Activated CD8-positive, alpha-beta memory T cell treated with anti-CD3 and anti-CD28 coated beads, Interleukin-2, amount 10 ng/mL, durations not matched to agents 7 days and 5 days (primary cell): ENCODE results near the gene MINDY4. TPM values are rescaled to one million over a fixed set of nuclear protein-coding genes. Genes with fewer than 3 reads are reported as not detected.
A peak's percentile ranks its signal among the peaks of the same experiment; 100 is the strongest.

ENCODE experiments used
- ATAC-seq: fragments of 150-1000 bp; cut with Tn5 transposase; one replicate; pipeline ENCODE4 v1.10.0; 2021; ENCODE audit warnings: moderate library complexity
- CTCF ChIA-PET: fragments of 350-600 bp; sonication (Branson Sonifier 250); formaldehyde crosslinking; loops from one replicate; lab custom pipeline; 2021; ENCODE audit warnings: antibody characterized with exemption; lab: Charles Lee
- DNase-seq: peaks from one replicate; pipeline ENCODE4 v3.0.0-alpha.2; 2020
- H3K27ac Mint-ChIP-seq: one replicate; pipeline ENCODE4 v1.8.0; 2021; ENCODE audit warnings: mild to moderate bottlenecking, mixed read lengths
- H3K27me3 Mint-ChIP-seq: one replicate; pipeline ENCODE4 v1.8.0; 2021; ENCODE audit warnings: mixed read lengths
- H3K36me3 Mint-ChIP-seq: one replicate; pipeline ENCODE4 v1.8.0; 2021; ENCODE audit warnings: mild to moderate bottlenecking, mixed read lengths
- H3K4me1 Mint-ChIP-seq: one replicate; pipeline ENCODE4 v1.8.0; 2021; ENCODE audit warnings: mixed read lengths
- H3K4me3 Mint-ChIP-seq: one replicate; pipeline ENCODE4 v1.8.0; 2021; ENCODE audit warnings: mild to moderate bottlenecking, moderate library complexity, mixed read lengths
- H3K9me3 Mint-ChIP-seq: one replicate; pipeline ENCODE4 v1.8.0; 2022; ENCODE audit warnings: low read depth, mixed read lengths
- total RNA-seq, 2 experiments: library from RNA; stranded (reverse); gene quantifications; one replicate each; pipeline ENCODE4 v1.2.3, GENCODE V29; 2021

Gene MINDY4
- 1 to 10 TPM; 1.1 to 1.3 TPM for total RNA-seq

- CTCF ChIA-PET, result interaction anchor here (0.9 to 1.1 kb wide), 2 partner anchors 10 to 34 kb away, joined by 3 read pairs; no protein-coding TSS in a partner anchor
- H3K27ac Mint-ChIP-seq, result peak within 1 kb of the TSS; percentile 71
- H3K4me3 Mint-ChIP-seq, result peak within 1 kb of the TSS; percentile 76
- peaks cover 6% of the 10 kb centered on the region for H3K4me1 Mint-ChIP-seq
- peak; percentile 82 for DNase-seq
- peaks cover 4% of the 10 kb centered on the region for H3K27me3 Mint-ChIP-seq
- no peaks in the 10 kb centered on the region for H3K9me3 Mint-ChIP-seq
- ATAC-seq, result peak; percentile 96
- peaks cover 2% of the 10 kb centered on the region for H3K36me3 Mint-ChIP-seq
Measured at GRCh38 chr7:30771174-30771879, at the start of gene MINDY4. TSS of gene MINDY4 (plus strand) at chr7:30771417. CDS start at chr7:30771494, 77 bp downstream.

DNA sequence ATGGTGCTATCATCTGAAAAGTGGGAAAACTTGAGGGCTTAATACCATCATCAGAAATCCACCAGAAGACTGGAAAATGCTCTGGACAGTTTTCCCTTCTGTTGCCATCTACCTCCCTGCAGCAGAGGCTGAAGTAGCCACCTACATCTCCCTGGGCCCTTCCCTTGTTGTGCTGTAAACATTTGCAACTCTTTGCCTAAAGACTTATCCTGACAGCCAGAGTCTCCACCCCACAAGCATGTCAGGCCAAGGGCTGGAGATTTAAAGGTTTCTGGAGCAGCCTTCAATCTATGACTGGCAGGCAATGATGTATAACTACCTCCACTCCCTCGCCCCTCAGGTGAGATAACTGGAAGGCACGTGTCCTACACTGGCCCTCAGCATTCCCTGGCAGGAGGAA, 49.0 kb upstream of the MINDY4 start:
- DNase-seq (no peak), ATAC-seq (no peak)
- Mint-ChIP-seq H3K9me3 (peaks cover 19% of the 10 kb centered on the region), H3K27me3 (no peaks in the 10 kb centered on the region), H3K36me3 (peaks cover 17% of the 10 kb centered on the region), H3K27ac (no peak overlapping the region), H3K4me3 (no peak overlapping the region), H3K4me1 (peaks cover 25% of the 10 kb centered on the region)
- CTCF ChIA-PET, result interaction anchor here (1.1 to 10.2 kb wide), 2 partner anchors 18 to 19 kb away, joined by 3 to 130 read pairs; no protein-coding TSS in a partner anchor

- H3K36me3 Mint-ChIP-seq, result peaks cover 15% of the 10 kb centered on the region
- CTCF ChIA-PET, result interaction anchor here (1.1 to 10.2 kb wide), 2 partner anchors 17 to 20 kb away, joined by 3 to 130 read pairs; no protein-coding TSS in a partner anchor
- H3K4me3 Mint-ChIP-seq, result no peak overlapping the region
- no peak for DNase-seq
- H3K27ac Mint-ChIP-seq, result no peak overlapping the region
- peaks cover 28% of the 10 kb centered on the region for H3K4me1 Mint-ChIP-seq
- H3K27me3 Mint-ChIP-seq, result no peaks in the 10 kb centered on the region
- peaks cover 16% of the 10 kb centered on the region for H3K9me3 Mint-ChIP-seq
- ATAC-seq, result no peak
Measured at GRCh38 chr7:30722671-30723070, 48.5 kb upstream of the MINDY4 start.

DNA sequence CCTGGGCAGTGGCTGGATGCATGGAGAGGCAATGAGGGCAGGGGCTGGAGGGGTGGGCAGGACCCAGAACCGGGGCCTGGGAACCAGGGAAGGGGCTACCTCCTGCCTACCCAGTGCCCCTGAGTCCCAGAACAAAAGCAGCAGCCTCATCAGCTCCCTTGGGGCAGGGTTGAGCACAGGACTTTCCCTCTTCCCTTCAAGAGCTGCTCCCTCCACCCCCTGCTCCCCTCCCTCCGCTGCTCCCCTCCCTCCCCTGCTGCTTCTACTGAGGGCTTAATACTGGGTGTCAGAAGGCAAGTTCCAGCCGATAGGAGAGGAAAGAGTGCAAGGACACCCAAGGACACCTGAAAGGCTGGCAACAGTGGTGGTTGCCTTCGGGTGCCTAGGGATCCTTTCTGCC, 47.4 kb upstream of the MINDY4 start:
- Mint-ChIP-seq H3K9me3 (peaks cover 6% of the 10 kb centered on the region), H3K4me3 (no peak overlapping the region), H3K4me1 (peaks cover 40% of the 10 kb centered on the region), H3K27ac (no peak overlapping the region), H3K27me3 (no peaks in the 10 kb centered on the region), H3K36me3 (peaks cover 6% of the 10 kb centered on the region)
- CTCF ChIA-PET, result interaction anchor here (10.2 kb wide), 1 partner anchor 16 kb away, joined by 130 read pairs; no protein-coding TSS in a partner anchor
- DNase-seq (no peak), ATAC-seq (no peak)

DNA sequence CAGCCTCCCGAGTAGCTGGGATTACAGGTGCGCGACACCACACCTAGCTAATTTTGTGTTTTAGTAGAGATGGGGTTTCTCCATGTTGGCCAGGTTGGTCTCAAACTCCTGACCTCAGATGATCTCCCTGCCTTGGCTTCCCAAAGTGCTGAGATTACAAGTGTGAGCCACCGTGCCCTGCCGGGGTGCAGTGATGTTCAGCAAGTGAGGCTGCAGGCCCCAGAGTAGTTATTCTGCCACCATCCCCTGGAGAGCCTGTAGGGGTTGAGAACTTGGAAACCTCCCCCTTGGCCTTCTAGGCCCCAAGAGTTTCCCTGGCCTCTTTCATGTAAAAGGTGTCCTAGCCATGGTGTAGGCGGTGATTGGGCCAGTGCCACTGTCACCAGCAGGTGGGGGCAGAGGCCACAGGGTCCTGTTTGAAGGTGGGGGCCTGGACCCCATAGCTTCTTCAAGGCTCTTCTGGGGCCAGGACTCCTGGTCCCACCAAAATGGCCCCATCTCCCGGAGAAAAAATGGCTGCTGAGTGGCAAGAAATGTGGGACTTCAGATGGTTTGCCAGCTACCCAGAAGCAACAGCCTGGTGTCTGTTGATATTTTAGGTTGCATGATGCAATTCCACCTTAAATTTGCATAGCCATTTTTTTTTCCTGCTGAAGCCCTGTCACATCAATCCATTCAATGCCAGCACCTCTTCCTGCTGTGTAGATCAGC, 44.8 kb upstream of the MINDY4 start:
- H3K9me3 Mint-ChIP-seq, result no peaks in the 10 kb centered on the region
- H3K27ac Mint-ChIP-seq, result peak overlapping the region; percentile 91
- H3K27me3 Mint-ChIP-seq, result no peaks in the 10 kb centered on the region
- peak overlapping the region; percentile 80 for H3K4me3 Mint-ChIP-seq
- CTCF ChIA-PET, result interaction anchor here (1.2 to 10.2 kb wide), 8 partner anchors 13 to 132 kb away, joined by 3 to 130 read pairs (median 4); partner anchors contain the start of genes CRHR2 and GARS1
- ATAC-seq (peak; percentile 17), DNase-seq (peak; percentile 58)
- no peaks in the 10 kb centered on the region for H3K36me3 Mint-ChIP-seq
- H3K4me1 Mint-ChIP-seq, result peaks cover 44% of the 10 kb centered on the region

- peak overlapping the region; percentile 91 for H3K27ac Mint-ChIP-seq
- no peaks in the 10 kb centered on the region for H3K27me3 Mint-ChIP-seq
- peaks cover 46% of the 10 kb centered on the region for H3K4me1 Mint-ChIP-seq
- ATAC-seq, result peak; percentile 93
- no peaks in the 10 kb centered on the region for H3K9me3 Mint-ChIP-seq
- CTCF ChIA-PET, result interaction anchor here (1.2 to 10.2 kb wide), 6 partner anchors 13 to 133 kb away, joined by 3 to 130 read pairs (median 4); partner anchors contain the start of gene GARS1
- no peaks in the 10 kb centered on the region for H3K36me3 Mint-ChIP-seq
- peak; percentile 88 for DNase-seq
- peak overlapping the region; percentile 80 for H3K4me3 Mint-ChIP-seq
Measured at GRCh38 chr7:30727061-30727945, 43.9 kb upstream of the MINDY4 start.

GRCh38 chr7:30728591-30729100, 42.6 kb upstream of the MINDY4 start:
- no peaks in the 10 kb centered on the region for H3K27me3 Mint-ChIP-seq
- no peak overlapping the region for H3K4me3 Mint-ChIP-seq
- no peaks in the 10 kb centered on the region for H3K36me3 Mint-ChIP-seq
- ATAC-seq (no peak), DNase-seq (no peak)
- CTCF ChIA-PET, result interaction anchor here (10.2 kb wide), 1 partner anchor 11 kb away, joined by 130 read pairs; no protein-coding TSS in a partner anchor
- no peaks in the 10 kb centered on the region for H3K9me3 Mint-ChIP-seq
- peaks cover 41% of the 10 kb centered on the region for H3K4me1 Mint-ChIP-seq
- H3K27ac Mint-ChIP-seq, result peak overlapping the region; percentile 91

GRCh38 chr7:30729642-30730041, 41.6 kb upstream of the MINDY4 start:
- CTCF ChIA-PET, result interaction anchor here (1.1 to 10.2 kb wide), 2 partner anchors 10 to 166 kb away, joined by 3 to 130 read pairs; no protein-coding TSS in a partner anchor

GRCh38 chr7:30730097-30730496, 41.1 kb upstream of the MINDY4 start:
- peaks cover 41% of the 10 kb centered on the region for H3K4me1 Mint-ChIP-seq
- H3K36me3 Mint-ChIP-seq, result no peaks in the 10 kb centered on the region
- H3K27ac Mint-ChIP-seq, result no peak overlapping the region
- no peak overlapping the region for H3K4me3 Mint-ChIP-seq
- no peak for ATAC-seq
- DNase-seq, result no peak
- no peaks in the 10 kb centered on the region for H3K27me3 Mint-ChIP-seq
- CTCF ChIA-PET, result interaction anchor here (1.1 to 10.2 kb wide), 2 partner anchors 10 to 166 kb away, joined by 3 to 130 read pairs; no protein-coding TSS in a partner anchor
- H3K9me3 Mint-ChIP-seq, result no peaks in the 10 kb centered on the region

More at GRCh38 chr7:30729642-30730041, 41.6 kb upstream of the MINDY4 start:
- no peaks in the 10 kb centered on the region for H3K27me3 Mint-ChIP-seq
- H3K36me3 Mint-ChIP-seq, result no peaks in the 10 kb centered on the region
- no peaks in the 10 kb centered on the region for H3K9me3 Mint-ChIP-seq
- peaks cover 41% of the 10 kb centered on the region for H3K4me1 Mint-ChIP-seq
- DNase-seq (no peak), ATAC-seq (no peak)
- no peak overlapping the region for H3K4me3 Mint-ChIP-seq
- no peak overlapping the region for H3K27ac Mint-ChIP-seq

- H3K4me1 Mint-ChIP-seq, result peaks cover 33% of the 10 kb centered on the region
- DNase-seq, result no peak
- no peak for ATAC-seq
- no peaks in the 10 kb centered on the region for H3K9me3 Mint-ChIP-seq
- H3K27ac Mint-ChIP-seq, result no peak overlapping the region
- CTCF ChIA-PET, result interaction anchor here (10.2 kb wide), 1 partner anchor 9 kb away, joined by 130 read pairs; no protein-coding TSS in a partner anchor
- H3K27me3 Mint-ChIP-seq, result no peaks in the 10 kb centered on the region
- H3K4me3 Mint-ChIP-seq, result no peak overlapping the region
- H3K36me3 Mint-ChIP-seq, result no peaks in the 10 kb centered on the region
Measured at GRCh38 chr7:30730996-30731395, 40.2 kb upstream of the MINDY4 start.

DNA sequence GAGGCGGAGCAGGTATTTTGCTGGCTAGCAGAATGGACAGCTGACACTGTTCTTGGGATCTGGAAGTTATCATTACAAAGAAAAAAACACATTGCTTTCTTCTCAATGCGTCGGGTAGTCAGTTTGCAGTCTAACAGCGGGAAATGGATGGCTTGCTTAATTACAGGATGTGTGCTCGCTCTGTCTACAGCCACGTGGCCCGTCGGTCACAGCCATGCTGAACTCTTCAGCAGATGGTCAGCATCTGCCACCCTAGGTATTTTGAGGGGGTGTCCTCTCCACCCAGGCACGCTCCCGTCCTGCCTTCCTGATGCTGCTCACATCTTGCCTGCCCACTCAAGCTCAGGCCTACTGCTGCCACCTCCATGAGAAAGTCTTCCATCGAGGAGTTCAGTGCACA, 39.6 kb upstream of the MINDY4 start:
- Mint-ChIP-seq H3K27ac (no peak overlapping the region), H3K9me3 (no peaks in the 10 kb centered on the region), H3K4me1 (peaks cover 28% of the 10 kb centered on the region), H3K4me3 (no peak overlapping the region), H3K27me3 (no peaks in the 10 kb centered on the region), H3K36me3 (no peaks in the 10 kb centered on the region)
- CTCF ChIA-PET, result interaction anchor here (10.2 kb wide), 1 partner anchor 8 kb away, joined by 130 read pairs; no protein-coding TSS in a partner anchor
- DNase-seq (no peak), ATAC-seq (no peak)

DNA sequence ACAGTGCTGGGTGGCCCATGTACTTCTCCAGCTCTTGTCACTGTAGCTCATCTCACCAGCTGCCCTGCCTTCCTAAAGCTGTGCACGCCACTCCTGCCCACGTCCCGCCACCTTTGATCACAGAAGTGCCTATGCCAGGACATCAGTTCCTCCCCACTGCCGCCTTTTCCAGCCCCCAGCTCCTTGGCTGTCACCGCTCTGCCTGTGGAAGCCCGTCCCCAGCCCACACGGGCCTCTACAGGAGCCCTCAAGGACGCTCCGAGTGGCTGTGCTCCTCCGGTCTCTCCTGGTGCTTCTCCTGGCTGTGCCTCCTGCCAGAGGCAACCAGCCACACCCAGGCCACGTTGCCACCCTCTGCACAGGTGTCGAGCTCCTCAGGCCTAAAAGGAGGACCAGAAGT, 38.6 kb upstream of the MINDY4 start:
- Mint-ChIP-seq H3K36me3 (no peaks in the 10 kb centered on the region), H3K4me1 (peaks cover 24% of the 10 kb centered on the region)
- no peak for ATAC-seq

More for the DNA sequence above, 38.6 kb upstream of the MINDY4 start:
- CTCF ChIA-PET, result no interaction called here
- no peak overlapping the region for H3K27ac Mint-ChIP-seq
- no peaks in the 10 kb centered on the region for H3K27me3 Mint-ChIP-seq
- H3K9me3 Mint-ChIP-seq, result no peaks in the 10 kb centered on the region
- no peak for DNase-seq
- H3K4me3 Mint-ChIP-seq, result no peak overlapping the region
